GM19397 (cell line): ENCODE data around the gene LITAFD.
"Not testable (repeated sequence)": the region's sequence is repeated elsewhere in the genome, so short reads cannot be mapped to it uniquely, and the experiment has no call there.

ENCODE experiments used
- ATAC-seq: cut with Tn5 transposase; IDR thresholded peaks from one replicate; pipeline ENCODE4 v1.9.1; 2021; ENCODE audit warnings: mild to moderate bottlenecking, moderate library complexity; ENCODE audit not compliant: unreplicated experiment

The LITAFD gene

DNA sequence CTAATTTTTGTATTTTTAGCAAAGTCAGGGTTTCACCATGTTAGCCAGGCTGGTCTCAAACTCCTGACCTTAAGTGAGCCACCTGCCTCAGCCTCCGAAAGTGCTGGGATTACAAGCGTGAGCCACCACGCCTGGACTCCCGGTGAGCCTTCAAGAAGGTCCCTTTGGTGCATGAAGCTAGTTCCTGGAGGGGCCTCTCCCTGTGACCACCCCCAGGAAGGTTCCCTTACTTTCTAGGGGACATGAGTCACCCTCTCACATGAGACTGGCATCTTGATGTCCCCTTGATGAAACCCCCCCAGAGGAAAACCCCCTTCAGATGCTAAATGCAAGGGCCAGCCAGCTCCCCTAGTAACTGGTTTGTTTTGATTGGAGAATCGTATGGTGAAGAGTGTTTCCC, 26.2 kb upstream of the LITAFD start:
- no peak for ATAC-seq

DNA sequence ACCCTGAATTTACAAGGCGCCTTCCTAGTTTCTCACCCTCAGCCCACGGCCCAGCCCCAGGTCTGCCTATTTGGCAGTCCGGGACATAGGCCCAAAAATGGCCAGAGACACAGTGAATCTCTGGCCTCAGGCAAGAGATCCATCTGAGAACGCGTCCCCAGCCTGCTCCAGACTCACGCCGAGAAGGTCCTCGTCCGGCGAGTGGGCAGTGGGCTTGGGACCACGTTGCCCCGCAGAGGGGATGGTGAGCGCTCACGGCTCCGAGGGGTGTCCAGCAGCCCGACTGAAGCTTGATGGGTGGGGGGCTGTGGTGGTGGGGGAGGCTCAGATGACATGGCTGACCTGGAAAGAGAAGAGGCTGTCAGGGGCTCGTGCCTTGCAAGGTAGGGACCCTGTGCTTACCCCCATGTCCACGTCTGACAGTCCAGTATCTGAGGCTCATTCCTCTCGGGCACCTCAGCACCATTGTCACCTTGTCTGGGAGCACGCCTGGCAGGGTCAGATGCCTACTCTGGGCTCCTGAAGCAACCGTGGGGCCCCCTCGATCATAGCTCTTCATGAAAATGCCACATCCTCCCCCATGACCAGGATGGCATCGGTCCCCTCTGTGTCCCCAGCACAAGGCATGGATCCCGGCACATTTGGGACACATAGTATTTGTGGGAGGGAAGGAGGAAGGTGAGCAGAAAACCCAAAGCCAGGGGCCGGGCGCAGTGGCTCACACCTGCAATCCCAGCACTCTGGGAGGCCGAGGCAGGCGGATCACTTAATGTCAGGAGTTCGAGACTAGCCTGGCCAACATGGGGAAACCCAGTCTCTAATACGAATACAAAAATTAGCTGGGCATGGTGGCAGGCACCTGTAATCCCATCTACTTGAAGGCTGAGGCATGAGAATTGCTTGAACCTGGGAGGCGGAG, 22.9 kb upstream of the LITAFD start:
- no peak for ATAC-seq

GRCh38 chr16:8859913-8860881, 22.0 kb upstream of the LITAFD start:
- ATAC-seq = no peak

- ATAC-seq = no peak
These were observed 20.4 kb upstream of the LITAFD start for GRCh38 chr16:8861563-8862308.

DNA sequence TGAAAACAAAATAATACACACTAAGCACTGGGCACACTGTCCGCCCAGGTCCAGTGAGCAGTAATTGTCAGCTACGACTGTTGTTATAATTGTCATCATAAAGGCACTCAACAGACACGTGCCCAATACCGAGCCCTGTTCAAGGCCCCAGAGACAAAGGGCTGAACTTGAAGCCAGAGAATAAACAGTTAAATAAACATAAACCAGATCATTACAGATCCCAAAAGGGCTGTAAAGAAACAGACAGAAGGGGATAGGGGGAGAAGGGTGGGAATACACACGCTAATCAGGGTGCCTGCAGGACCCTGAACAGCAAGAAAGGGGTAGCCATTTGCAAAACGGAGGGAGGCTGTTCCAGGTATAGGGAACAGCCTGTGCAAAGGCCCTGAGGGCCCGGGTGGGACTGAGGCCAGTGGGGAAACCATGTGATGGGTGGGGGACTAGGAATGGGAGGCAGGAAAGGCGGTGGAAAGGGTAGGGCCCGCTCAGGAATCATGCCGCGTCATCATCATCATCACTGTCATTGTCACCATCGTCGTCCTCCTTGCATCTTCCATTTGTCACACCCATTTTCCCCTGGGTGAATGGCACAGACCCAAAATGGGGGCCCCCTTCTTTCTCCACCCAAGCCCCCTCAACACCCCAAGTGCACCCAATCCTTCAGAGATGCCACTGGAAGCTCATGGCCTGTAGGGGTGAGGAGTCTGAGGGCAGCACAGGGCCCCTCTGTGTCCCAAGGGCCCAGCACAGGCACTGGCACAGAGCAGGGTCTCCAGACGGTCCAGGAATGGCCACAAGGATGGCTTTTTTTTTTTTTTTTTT, 19.6 kb upstream of the LITAFD start:
- no peak for ATAC-seq

- ATAC-seq = no peak
These were observed 18.3 kb upstream of the LITAFD start for GRCh38 chr16:8863594-8864424.

DNA sequence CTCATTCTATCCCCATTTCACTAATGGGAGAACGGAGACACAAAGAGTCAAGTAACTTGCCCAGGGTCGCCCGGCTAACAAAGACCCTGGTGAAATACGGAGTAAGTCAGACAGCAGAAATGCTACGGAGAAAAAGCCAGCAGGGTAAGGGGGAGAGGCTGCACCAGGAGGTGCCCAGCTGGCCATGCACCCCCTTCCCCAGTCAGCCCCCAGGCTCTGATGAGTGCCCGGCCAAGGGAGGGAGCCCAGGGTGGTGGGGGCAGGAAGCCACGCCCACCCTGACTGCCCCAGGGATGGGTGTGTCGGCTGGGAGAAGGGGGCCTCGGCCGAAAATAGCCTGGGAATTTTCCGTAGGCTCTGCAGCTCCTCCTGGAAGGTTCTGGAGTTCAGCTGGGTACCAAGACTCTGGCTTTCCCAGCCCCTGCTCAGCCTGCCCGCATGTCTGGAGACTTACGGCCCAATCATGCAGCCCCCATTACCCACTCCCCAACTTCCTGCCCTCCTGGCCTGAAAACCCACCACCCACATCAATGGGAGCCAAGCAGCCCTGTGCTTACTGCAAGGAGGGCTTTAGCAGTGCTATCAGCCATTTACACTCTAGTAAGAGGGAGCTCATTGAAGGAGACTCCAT, 17.6 kb upstream of the LITAFD start:
- ATAC-seq = no peak

GRCh38 chr16:8865145-8865882, 16.8 kb upstream of the LITAFD start:
- ATAC-seq = no peak

DNA sequence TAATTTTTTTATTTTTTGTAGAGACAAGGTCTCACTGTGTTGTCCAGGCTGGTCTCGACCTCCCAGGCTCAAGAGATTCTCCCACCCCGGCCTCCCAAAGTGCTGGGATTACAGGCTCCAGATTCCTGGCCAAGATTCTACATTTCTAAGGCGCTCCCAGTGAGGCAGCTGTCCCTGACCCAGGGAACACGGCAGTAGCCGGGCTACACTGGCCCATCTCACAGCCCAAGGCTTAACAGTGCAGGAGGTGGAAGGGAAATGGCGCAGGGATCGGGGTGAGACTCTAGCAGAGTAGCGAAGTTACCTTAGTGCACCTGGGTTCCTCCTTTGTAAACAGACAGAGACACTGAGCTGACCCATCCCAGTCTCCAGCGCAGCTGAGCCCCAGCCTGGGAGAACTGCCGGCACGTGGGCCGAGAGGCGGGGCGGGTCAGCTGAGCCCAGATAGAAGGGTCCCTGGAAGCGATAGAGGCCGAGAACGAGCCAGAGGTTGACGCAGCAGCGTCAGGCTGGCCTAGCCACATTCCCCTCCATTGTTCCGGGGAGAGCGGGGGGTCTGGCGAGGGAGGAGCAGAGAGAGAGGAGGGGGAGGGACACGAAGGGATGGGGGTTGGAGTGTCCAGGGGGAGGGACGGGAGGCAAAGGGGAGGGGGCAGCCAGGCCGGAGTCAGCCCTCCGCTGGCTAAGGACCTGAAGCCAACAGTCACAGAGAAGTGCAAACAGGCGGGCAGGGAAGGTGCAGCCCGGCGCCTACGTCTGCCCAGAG, 15.8 kb upstream of the LITAFD start:
- no peak for ATAC-seq

GRCh38 chr16:8866884-8867215, 15.3 kb upstream of the LITAFD start:
- no peak for ATAC-seq

GRCh38 chr16:8867216-8867931, 14.8 kb upstream of the LITAFD start:
- ATAC-seq = no peak

DNA sequence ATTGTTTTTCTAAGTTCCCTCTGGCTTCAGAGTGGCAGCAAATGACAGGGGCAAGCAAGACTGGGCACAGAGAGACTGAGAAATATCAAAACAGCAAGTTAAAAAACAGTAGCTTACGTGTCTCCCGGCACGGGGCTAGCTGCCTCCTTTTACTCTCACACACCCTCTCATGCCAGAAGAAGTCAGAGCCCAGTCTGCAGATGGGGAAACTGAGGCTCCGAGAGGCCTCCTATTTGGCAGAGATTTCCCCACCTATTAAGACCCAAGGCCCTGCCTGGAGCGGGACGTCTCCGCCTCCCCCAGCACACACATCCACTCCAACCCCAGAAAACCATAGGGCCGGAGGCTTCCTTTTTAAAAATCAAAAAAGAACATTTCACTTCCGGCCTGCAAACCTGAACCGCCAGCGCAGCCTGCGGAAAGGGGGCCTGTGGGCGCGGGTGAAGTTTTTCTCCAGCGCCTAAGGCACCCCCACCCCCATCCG, 14.2 kb upstream of the LITAFD start:
- ATAC-seq = no peak

GRCh38 chr16:8868416-8869211, 13.5 kb upstream of the LITAFD start, which contains the start of gene CARHSP1:
Gene CARHSP1 (minus strand): TSS chr16:8869006. CDS start chr16:8859328, 9,678 bp downstream.
- ATAC-seq = peak; percentile 71

DNA sequence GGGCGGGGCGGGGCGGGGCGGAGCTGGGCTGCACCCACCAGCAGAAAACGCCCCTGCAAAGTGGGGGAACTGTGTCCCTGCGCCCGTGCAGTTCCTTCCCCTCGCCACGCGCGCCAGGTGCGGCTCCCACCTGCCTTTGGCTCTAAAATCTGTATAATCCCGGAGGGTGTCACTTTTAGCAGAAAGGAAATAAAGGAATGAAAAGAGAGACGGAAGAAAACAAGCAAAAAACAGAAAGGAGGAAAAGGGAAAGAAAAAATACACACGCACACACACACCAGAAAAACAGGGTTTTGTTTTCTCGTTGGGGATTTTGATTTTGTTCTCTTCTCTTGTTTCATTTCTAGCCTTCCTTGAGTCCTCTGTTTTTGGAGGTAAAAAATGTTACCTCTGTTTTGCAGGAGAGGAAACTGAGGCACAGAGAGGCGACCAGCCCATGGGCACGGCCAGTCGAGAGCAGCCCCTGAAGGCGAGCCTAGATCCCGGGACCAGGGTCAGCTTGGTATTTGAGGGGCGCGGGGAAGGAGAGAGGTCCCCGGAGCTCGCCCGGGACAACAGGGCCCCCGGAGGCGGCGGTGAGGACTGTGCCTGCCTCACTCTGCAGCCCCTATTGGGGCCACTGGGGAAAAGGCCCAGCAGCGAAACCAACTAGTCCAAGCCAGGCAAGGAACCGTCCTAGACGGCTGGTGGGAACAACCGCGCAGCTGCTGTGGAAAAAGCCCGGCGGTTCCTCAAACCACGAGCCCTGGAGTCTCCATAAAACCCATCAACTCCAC, 12.8 kb upstream of the LITAFD start:
- ATAC-seq = no peak

- not testable (repeated sequence) for ATAC-seq
These were observed 12.2 kb upstream of the LITAFD start for GRCh38 chr16:8869988-8870241.
